GM12878 (cell line): Measurements from ENCODE around the gene WBP11. TPM values are rescaled to one million over a fixed set of nuclear protein-coding genes. Genes with fewer than 3 reads are reported as not detected.

ENCODE experiments used
- ATF3 ChIP-seq: IDR thresholded peaks from 2 replicates; pipeline ENCODE4 v1.6.1; 2011; ENCODE audit warnings: low read depth, mild to moderate bottlenecking, low read length, moderate library complexity, borderline replicate concordance; ENCODE audit errors: extremely low read depth
- ATF7 ChIP-seq: fragments of 450-650 bp; IDR thresholded peaks from 2 replicates; pipeline ENCODE4 v1.6.1; 2016; ENCODE audit warnings: low read depth, mild to moderate bottlenecking
- CBX5 ChIP-seq: sonication (generic); IDR thresholded peaks from 2 replicates; pipeline ENCODE4 v1.6.1; 2016; ENCODE audit warnings: low read depth, moderate library complexity, mild to moderate bottlenecking, inconsistent platforms
- CEBPZ ChIP-seq: fragments of 150-350 bp; IDR thresholded peaks from 2 replicates; pipeline ENCODE4 v1.6.1; 2016; ENCODE audit warnings: low read depth, low read length
- CHD1 ChIP-seq: IDR thresholded peaks from 2 replicates; pipeline ENCODE4 v1.6.1; 2012; ENCODE audit warnings: low read depth, low read length, improper control_type of control experiment
- CREB1 ChIP-seq: IDR thresholded peaks from 2 replicates; pipeline ENCODE4 v1.6.1; 2012; ENCODE audit warnings: low read depth, mild to moderate bottlenecking, inconsistent platforms
- ELK1 ChIP-seq: IDR thresholded peaks from 2 replicates; pipeline ENCODE4 v1.6.1; 2012; ENCODE audit warnings: low read depth, low read length, improper control_type of control experiment
- ETV6 ChIP-seq, 2 experiments: fragments of 450-650 bp in 1 of 2; IDR thresholded peaks in 1 of 2; conservative IDR thresholded peaks in 1 of 2; 2 replicates each; pipeline ENCODE4 v1.6.1; 2014; ENCODE audit warnings: antibody characterized with exemption in 1 of 2, borderline replicate concordance in 1 of 2, low read depth in 1 of 2, mild to moderate bottlenecking in 1 of 2, moderate library complexity in 1 of 2
- HCFC1 ChIP-seq: fragments of 150-350 bp; IDR thresholded peaks from 2 replicates; pipeline ENCODE4 v1.6.1; 2014; ENCODE audit warnings: low read length
- HDAC6 ChIP-seq: fragments of 200-600 bp; sonication (generic); IDR thresholded peaks from one replicate; pipeline ENCODE4 v1.8.0; 2017; ENCODE audit warnings: antibody characterized with exemption; ENCODE audit not compliant: unreplicated experiment
- HDGF ChIP-seq: fragments of 450-650 bp; IDR thresholded peaks from 2 replicates; pipeline ENCODE4 v1.6.1; 2016; ENCODE audit warnings: antibody characterized with exemption
- IKZF1 ChIP-seq: fragments of 450-650 bp; conservative IDR thresholded peaks from 2 replicates; pipeline ENCODE4 v1.6.1; 2017; ENCODE audit warnings: antibody characterized with exemption, mild to moderate bottlenecking
- JUND ChIP-seq: IDR thresholded peaks from 2 replicates; pipeline ENCODE4 v1.6.1; 2012; ENCODE audit warnings: low read depth, mild to moderate bottlenecking, low read length, improper control_type of control experiment, moderate library complexity
- MAX ChIP-seq: IDR thresholded peaks from 2 replicates; pipeline ENCODE4 v1.6.1; 2012; ENCODE audit warnings: low read depth, low read length, improper control_type of control experiment
- NKRF ChIP-seq: fragments of 450-650 bp; conservative IDR thresholded peaks from 2 replicates; pipeline ENCODE4 v1.6.1; 2017; ENCODE audit warnings: mild to moderate bottlenecking, moderate library complexity
- PAX5 ChIP-seq: IDR thresholded peaks from 2 replicates; pipeline ENCODE4 v1.6.1; 2011; ENCODE audit warnings: low read depth, low read length, borderline replicate concordance
- PAX8 ChIP-seq: fragments of 450-650 bp; IDR thresholded peaks from 2 replicates; pipeline ENCODE4 v1.6.1; 2017; ENCODE audit warnings: mild to moderate bottlenecking, moderate library complexity
- POU2F2 ChIP-seq: IDR thresholded peaks from 3 replicates; pipeline ENCODE4 v1.6.1; 2011; ENCODE audit warnings: low read depth, mild to moderate bottlenecking, low read length, borderline replicate concordance
- RAD21 ChIP-seq: IDR thresholded peaks from 2 replicates; pipeline ENCODE4 v1.6.1; 2011; ENCODE audit warnings: mild to moderate bottlenecking, low read depth, low read length, moderate library complexity; ENCODE audit not compliant: insufficient read depth
- SREBF2 ChIP-seq: IDR thresholded peaks from 2 replicates; pipeline ENCODE4 v1.6.1; 2012; ENCODE audit warnings: mild to moderate bottlenecking, low read length
- SRF ChIP-seq, 2 experiments: IDR thresholded peaks; 2 replicates each; pipeline ENCODE4 v1.6.1; 2011; ENCODE audit warnings: low read depth in 2 of 2, low read length in 2 of 2, mild to moderate bottlenecking in 1 of 2, moderate library complexity in 1 of 2
- TARDBP ChIP-seq: IDR thresholded peaks from 2 replicates; pipeline ENCODE4 v1.6.1; 2016; ENCODE audit warnings: borderline replicate concordance
- ZBED1 ChIP-seq: IDR thresholded peaks from 2 replicates; pipeline ENCODE4 v1.6.1; 2016; ENCODE audit warnings: borderline replicate concordance
- polyA plus RNA-seq, 11 experiments: library from polyadenylated mRNA; depleted of rRNA in 4 of 11; unstranded in 6 of 11; stranded (reverse) in 5 of 11; fragments of >200 nt; fragmentation: Nextera tagmentation in 4 of 11; fragmentation: Illumina TruSeq in 1 of 11; extraction: Ambion mirVana in 4 of 11; extraction: Trizol in 1 of 11; gene quantifications; 1 replicate in 1 of 11; 2 replicates in 10 of 11; pipeline versions ENCODE4 v1.2.1 to v1.2.3, GENCODE V29; 2011 to 2016; ENCODE audit warnings: inconsistent platforms in 2 of 11, missing spikeins in 2 of 11, low read depth in 1 of 11
- total RNA-seq, 4 experiments: library from RNA; depleted of rRNA in 3 of 4; stranded (reverse); fragments of >200 nt in 3 of 4; fragmentation: Illumina TruSeq in 1 of 4; extraction: Trizol in 1 of 4; gene quantifications; 2 replicates each; pipeline versions ENCODE4 v1.2.1 to v1.2.3, GENCODE V29; 2013 to 2021

Gene WBP11
- total and polyA plus RNA-seq, 10 of the 15 experiments (the other 5 are each of a cell fraction or from before 2014, with no cell fraction given) = 11.5 to 107 (median 29.1) TPM

- TF ChIP-seq NKRF (peak; percentile 33; the same call in 1 of the 2 replicates), SRF (IDR thresholded peaks at IDR 0.05; ENCODE audit: low read depth in 2 of 2, low read length in 2 of 2) (no peak), ZBED1 (no peak), ETV6 (conservative IDR thresholded peaks at IDR 0.05 in 1 of 2, IDR thresholded peaks at IDR 0.05 in 1 of 2; ENCODE audit: borderline replicate concordance in 1 of 2, low read depth in 1 of 2) (no peak), JUND (no peak), PAX5 (no peak), CEBPZ (no peak), MAX (no peak), CHD1 (no peak), ATF3 (no peak), CBX5 (peak; percentile 86; the same call in 1 of the 2 replicates), POU2F2 (peak; percentile 100), CREB1 (peak; percentile 73), SREBF2 (no peak), RAD21 (no peak), HCFC1 (no peak), ELK1 (no peak), HDGF (no peak), PAX8 (no peak), HDAC6 (no peak), ATF7 (no peak), IKZF1 (peak; percentile 53), TARDBP (no peak)
Observed at GRCh38 chr12:14774074-14774905, 29.0 kb downstream of the WBP11 start (continued).
